ENCODE measurements around the gene TNK1. TPM values are rescaled to one million over a fixed set of nuclear protein-coding genes. Genes with fewer than 3 reads are reported as not detected.

TNK1 gene
- polyA plus RNA-seq, 1 of the 3 experiments (the other 2 are of a cell fraction): 0.64 TPM

GRCh38 chr17:7352503-7352889 is 28.4 kb upstream of the TNK1 start:
- peak overlapping the region; percentile 100 for H3K4me2 ChIP-seq
- no peak for DNase-seq
- no peaks in the 10 kb centered on the region for H3K36me3 ChIP-seq (replicated peaks in 1 of 2; ENCODE audit: control insufficient read depth in 1 of 2, insufficient read depth in 2 of 2, low read length in 1 of 2)
- no peaks in the 10 kb centered on the region; the same call in 1 of the 2 replicates for H4K20me1 ChIP-seq (ENCODE audit: insufficient read depth)
- WGBS (ENCODE audit: low lambda C conversion rate): 55% methylated on average over 10 of the region's 10 CpGs
- no peaks in the 10 kb centered on the region for H3K27me3 ChIP-seq (ENCODE audit: insufficient read depth)
- ChIA-PET CTCF (interaction anchor here (0.7 to 5.2 kb wide), 12 partner anchors 10 to 266 kb away, joined by 3 to 52 read pairs (median 4); partner anchors contain the start of genes ACAP1 and SENP3), POLR2A (interaction anchor here (0.6 kb wide), 1 partner anchor 849 kb away, joined by 3 read pairs; no protein-coding TSS in a partner anchor)
- peaks cover 15% of the 10 kb centered on the region for H3F3A ChIP-seq (replicated peaks; ENCODE audit: insufficient read depth)
- H3K4me1 ChIP-seq (ENCODE audit: control insufficient read depth in 1 of 2, insufficient read depth in 2 of 2, low read depth in 1 of 2, low read length in 1 of 2): peaks cover 19 to 48% of the 10 kb centered on the region in 2 experiments; a peak in 2 of 4 replicates
- peaks cover 38% of the 10 kb centered on the region for H3K79me2 ChIP-seq (ENCODE audit: insufficient read depth)
- TF ChIP-seq RAD21 (IDR thresholded peaks at IDR 0.05; ENCODE audit: low read length) (no peak), MEF2A (IDR thresholded peaks at IDR 0.05; ENCODE audit: borderline replicate concordance, low read depth) (no peak), EP300 (IDR thresholded peaks at IDR 0.05; ENCODE audit: borderline replicate concordance in 1 of 2, low read depth in 1 of 2, low read length in 1 of 2) (no peak), CTCF (IDR thresholded peaks at IDR 0.05) (peak; percentile 62), ZBTB33 (IDR thresholded peaks at IDR 0.05; ENCODE audit: borderline replicate concordance, low read depth) (no peak)
- peak overlapping the region; percentile 88 to 99 for H3K27ac ChIP-seq (ENCODE audit: low read depth in 2 of 2, low read length in 1 of 2)
- no peaks in the 10 kb centered on the region for H3K9me3 ChIP-seq
- peak overlapping the region; percentile 69 to 97 for H3K4me3 ChIP-seq (ENCODE audit: low read depth in 2 of 2, low read length in 1 of 2)
- peak overlapping the region; percentile 100 for H3K9ac ChIP-seq
- H3K9me2 ChIP-seq: no peaks in the 10 kb centered on the region
- H2AFZ ChIP-seq (ENCODE audit: low read depth): no peak overlapping the region

GRCh38 chr17:7352910-7353635 is 27.8 kb upstream of the TNK1 start:
- POLR2A ChIA-PET: interaction anchor here (0.6 to 2.0 kb wide), 2 partner anchors 23 to 849 kb away, joined by 3 to 5 read pairs; no protein-coding TSS in a partner anchor
- CTCF ChIA-PET: interaction anchor here (0.7 to 5.2 kb wide), 17 partner anchors 9 to 265 kb away, joined by 3 to 52 read pairs (median 6); partner anchors contain the start of genes ACAP1, SENP3 and SOX15
- peak overlapping the region; percentile 69 to 97 for H3K4me3 ChIP-seq (ENCODE audit: low read depth in 2 of 2, low read length in 1 of 2)
- H2AFZ ChIP-seq (ENCODE audit: low read depth): no peak overlapping the region
- WGBS (ENCODE audit: low lambda C conversion rate): 97% methylated on average over 23 of the region's 37 CpGs
- peak overlapping the region; percentile 100 for H3K9ac ChIP-seq
- H3K27me3 ChIP-seq (ENCODE audit: insufficient read depth): no peaks in the 10 kb centered on the region
- H3K4me1 ChIP-seq (ENCODE audit: control insufficient read depth in 1 of 2, insufficient read depth in 2 of 2, low read depth in 1 of 2, low read length in 1 of 2): peaks cover 19 to 48% of the 10 kb centered on the region in 2 experiments; a peak in 2 of 4 replicates
- H3K4me2 ChIP-seq: peak overlapping the region; percentile 100
- H4K20me1 ChIP-seq (ENCODE audit: insufficient read depth): no peaks in the 10 kb centered on the region; the same call in 1 of the 2 replicates
- peaks cover 38% of the 10 kb centered on the region for H3K79me2 ChIP-seq (ENCODE audit: insufficient read depth)
- peaks cover 15% of the 10 kb centered on the region for H3F3A ChIP-seq (replicated peaks; ENCODE audit: insufficient read depth)
- no peaks in the 10 kb centered on the region for H3K9me3 ChIP-seq
- no peak for DNase-seq
- H3K27ac ChIP-seq (ENCODE audit: low read depth in 2 of 2, low read length in 1 of 2): peak overlapping the region in 1 of 2 experiments; percentile 99; a peak in 2 of 4 replicates
- H3K36me3 ChIP-seq (replicated peaks in 1 of 2; ENCODE audit: control insufficient read depth in 1 of 2, insufficient read depth in 2 of 2, low read length in 1 of 2): no peaks in the 10 kb centered on the region
- no peaks in the 10 kb centered on the region for H3K9me2 ChIP-seq
- TF ChIP-seq USF2 (IDR thresholded peaks at IDR 0.05; ENCODE audit: borderline replicate concordance, low read depth, low read length) (no peak), REST (IDR thresholded peaks at IDR 0.05; ENCODE audit: low read depth, low read length) (no peak), RAD21 (IDR thresholded peaks at IDR 0.05; ENCODE audit: low read length) (no peak), TCF12 (IDR thresholded peaks at IDR 0.05) (no peak), SMC3 (IDR thresholded peaks at IDR 0.05; ENCODE audit: low read depth, low read length) (no peak), POLR2AphosphoS5 (IDR thresholded peaks at IDR 0.05; ENCODE audit: low read depth, low read length) (no peak), EP300 (IDR thresholded peaks at IDR 0.05; ENCODE audit: borderline replicate concordance in 1 of 2, low read depth in 1 of 2, low read length in 1 of 2) (no peak), CHD2 (IDR thresholded peaks at IDR 0.05; ENCODE audit: low read length, partially characterized antibody) (no peak), MAX (IDR thresholded peaks at IDR 0.05; ENCODE audit: low read depth) (no peak), JUND (IDR thresholded peaks at IDR 0.05) (no peak), PBX3 (IDR thresholded peaks at IDR 0.05) (no peak), RXRA (IDR thresholded peaks at IDR 0.05; ENCODE audit: borderline replicate concordance, low read depth) (no peak)
